K562 (cell line): ENCODE data around the gene ACSBG1. TPM values are rescaled to one million over a fixed set of nuclear protein-coding genes. Genes with fewer than 3 reads are reported as not detected.

Experiments used
- ATAC-seq: fragments of 200-7000 bp; cut with Tn5 transposase; 3 replicates; pipeline ENCODE4 v1.9.1; 2020; ENCODE audit warnings: moderate library complexity
- BruUV-seq: library from RNA; stranded (reverse); fragments of 400-500 nt; replicated peaks from 2 replicates; lab custom pipeline; 2021; lab: Mats Ljungman, UMichigan
- CTCF ChIA-PET: fragments of 300-600 bp; formaldehyde crosslinking; extraction: SDS; loops from one replicate; lab custom pipeline; 2021; ENCODE audit warnings: low intra/inter-chr PET ratio; lab: Yijun Ruan, JAX
- POLR2A ChIA-PET: fragments of 300-600, 350-650 bp; sonication (Branson Sonifier 250); formaldehyde crosslinking; extraction: SDS; loops from one replicate; lab custom pipeline; 2021; ENCODE audit warnings: antibody characterized with exemption, inconsistent platforms; lab: Yijun Ruan, JAX
- DNase-seq, 4 experiments: peaks; one replicate each; pipeline versions ENCODE4 v3.0.0 to v3.0.0-alpha.2; 2011 to 2018; ENCODE audit warnings: low spot score in 3 of 4, mixed read lengths in 3 of 4; ENCODE audit errors: extremely low read depth in 1 of 4
- FAIRE-seq: peaks from 2 replicates; lab custom pipeline; 2011; peaks lifted over from hg19 to GRCh38; lab: Jason Lieb, UNC
- H2AFZ ChIP-seq: 2 replicates; pipeline ENCODE4 v1.6.0; 2011; ENCODE audit warnings: low read depth, low read length, control low read depth, inconsistent platforms
- H3K27ac ChIP-seq: fragments of 200-600 bp; 3 replicates; pipeline ENCODE4 v1.8.0; 2011; ENCODE audit warnings: low read depth, mild to moderate bottlenecking, control low read depth, inconsistent platforms, low read length, moderate library complexity, mixed read lengths; ENCODE audit errors: extremely low read depth
- H3K27me3 ChIP-seq, 2 experiments: fragments of 300-600 bp in 1 of 2; 2 replicates in 1 of 2; 3 replicates in 1 of 2; pipeline versions ENCODE4 v1.6.0 to v1.8.0; 2011; ENCODE audit warnings: inconsistent platforms in 2 of 2, low read length in 2 of 2, mild to moderate bottlenecking in 1 of 2, mixed read lengths in 1 of 2, moderate library complexity in 1 of 2; ENCODE audit not compliant: control insufficient read depth in 2 of 2, insufficient read depth in 2 of 2
- H3K36me3 ChIP-seq: fragments of 300-600 bp; 3 replicates; pipeline ENCODE4 v1.8.0; 2011; ENCODE audit warnings: mild to moderate bottlenecking, low read length, inconsistent platforms; ENCODE audit not compliant: control insufficient read depth, insufficient read depth
- H3K4me1 ChIP-seq, 2 experiments: fragments of 200-600 bp in 1 of 2; replicated peaks in 1 of 2; 2 replicates in 1 of 2; 3 replicates in 1 of 2; pipeline versions ENCODE4 v1.5.1 to v1.8.0; 2011; ENCODE audit warnings: inconsistent platforms in 2 of 2, low read length in 2 of 2, mild to moderate bottlenecking in 1 of 2, mixed read lengths in 1 of 2, moderate library complexity in 1 of 2; ENCODE audit not compliant: control insufficient read depth in 2 of 2, insufficient read depth in 2 of 2
- H3K4me2 ChIP-seq: 2 replicates; pipeline ENCODE4 v1.6.1; 2011; ENCODE audit warnings: low read length, control low read depth, inconsistent platforms, mixed read lengths; ENCODE audit not compliant: insufficient read depth
- H3K4me3 ChIP-seq: fragments of 200-600 bp; sonication (generic), shearing (Covaris generic); 2 replicates; pipeline ENCODE4 v1.5.1; 2016; ENCODE audit warnings: control low read depth, inconsistent platforms
- H3K79me2 ChIP-seq: fragments of 200-600 bp; 3 replicates; pipeline ENCODE4 v1.8.0; 2011; ENCODE audit warnings: low read length, inconsistent platforms; ENCODE audit not compliant: control insufficient read depth, insufficient read depth
- H3K9ac ChIP-seq, 2 experiments: 2 replicates each; pipeline versions ENCODE4 v1.6.0 to v1.6.1; 2011; ENCODE audit warnings: low read depth in 2 of 2, low read length in 2 of 2, control low read depth in 1 of 2, inconsistent platforms in 1 of 2, mild to moderate bottlenecking in 1 of 2, mixed read lengths in 1 of 2; ENCODE audit not compliant: insufficient read depth in 1 of 2
- H3K9me1 ChIP-seq: one replicate; pipeline ENCODE4 v1.6.0; 2011; ENCODE audit warnings: inconsistent platforms, mild to moderate bottlenecking, low read length, moderate library complexity; ENCODE audit not compliant: control insufficient read depth, insufficient read depth
- H3K9me3 ChIP-seq: replicated peaks from 2 replicates; pipeline ENCODE4 v1.5.1; 2011; ENCODE audit warnings: low read depth, low read length, inconsistent platforms; ENCODE audit not compliant: control insufficient read depth, insufficient read depth
- H4K20me1 ChIP-seq: replicated peaks from 2 replicates; pipeline ENCODE4 v1.6.1; 2011; ENCODE audit warnings: low read length, inconsistent platforms, mixed read lengths; ENCODE audit not compliant: control insufficient read depth, insufficient read depth
- CHD2 ChIP-seq: IDR thresholded peaks from 2 replicates; pipeline ENCODE4 v1.6.1; 2011; ENCODE audit warnings: low read depth, low read length
- CTBP1 ChIP-seq: fragments of 450-650 bp; IDR thresholded peaks from 2 replicates; pipeline ENCODE4 v1.6.1; 2016; ENCODE audit warnings: borderline replicate concordance
- ELF1 ChIP-seq: fragments of 200-800 bp; sonication (Bioruptor generic); IDR thresholded peaks from 2 replicates; pipeline ENCODE4 v1.6.1; 2016; ENCODE audit warnings: missing genetic modification characterization, missing compliant biosample characterization
- HNRNPK ChIP-seq: fragments of 200-400 bp; formaldehyde crosslinking; IDR thresholded peaks from one replicate; pipeline ENCODE4 v1.6.1; 2018; ENCODE audit warnings: mild to moderate bottlenecking, low read depth, low read length; ENCODE audit not compliant: poor library complexity, severe bottlenecking
- L3MBTL2 ChIP-seq: fragments of 450-650 bp; IDR thresholded peaks from 2 replicates; pipeline ENCODE4 v1.6.1; 2016; ENCODE audit warnings: mild to moderate bottlenecking, moderate library complexity
- MAZ ChIP-seq, 2 experiments: fragments of 450-650 bp in 1 of 2; sonication (generic) in 1 of 2; formaldehyde crosslinking; IDR thresholded peaks in 1 of 2; conservative IDR thresholded peaks in 1 of 2; 2 replicates each; pipeline versions ENCODE4 v1.4.0 to v1.5.0; 2020; ENCODE audit warnings: mild to moderate bottlenecking in 1 of 2, missing genetic modification reagents in 1 of 2
- RBM39 ChIP-seq: fragments of 200-400 bp; formaldehyde crosslinking; optimal IDR thresholded peaks from 2 replicates; pipeline ENCODE3; 2018; ENCODE audit warnings: low read depth, low read length
- SRSF1 ChIP-seq: fragments of 200-400 bp; formaldehyde crosslinking; IDR thresholded peaks from 2 replicates; pipeline ENCODE4 v1.6.1; 2017; ENCODE audit warnings: mild to moderate bottlenecking, low read depth, low read length, moderate library complexity
- ZNF699 ChIP-seq: fragments of 250-450 bp; sonication (Bioruptor Pico); IDR thresholded peaks from 2 replicates; pipeline ENCODE4 v1.8.0; 2021; ENCODE audit warnings: mild to moderate bottlenecking, moderate library complexity; ENCODE audit not compliant: insufficient replicate concordance
- ZNF764 ChIP-seq: fragments of 250-450 bp; sonication (Bioruptor Pico); IDR thresholded peaks from 2 replicates; pipeline ENCODE4 v1.4.0; 2020; ENCODE audit warnings: low read depth, mild to moderate bottlenecking, moderate library complexity
- WGBS: fragments of 100-300 bp; shearing (Covaris generic); methylation state at CpG from one replicate; pipeline ENCODE4 v1.1.6; 2016; ENCODE audit warnings: low coverage, mixed read lengths; ENCODE audit not compliant: insufficient coverage; ENCODE audit errors: missing lambda C conversion rate; 5-methylcytosine and 5-hydroxymethylcytosine counted together
- in situ Hi-C: fragments of 300-500 bp; cut with MboI; formaldehyde crosslinking; loops from 4 replicates; pipeline ENCODE4 v1.15.0; 2018; ENCODE audit warnings: inconsistent platforms, mixed read lengths
- intact Hi-C: fragments of 100-400 bp; cut with micrococcal nuclease; formaldehyde crosslinking; loops from 2 replicates; pipeline ENCODE4 v1.14.2; 2022
- polyA plus RNA-seq, 8 experiments: library from polyadenylated mRNA; depleted of rRNA in 4 of 8; stranded (reverse) in 5 of 8; unstranded in 3 of 8; fragments of >200 nt; fragmentation: Nextera tagmentation in 2 of 8; fragmentation: Illumina TruSeq in 1 of 8; extraction: Ambion mirVana in 2 of 8; extraction: Trizol in 1 of 8; gene quantifications; 2 replicates each; pipeline versions ENCODE4 v1.2.1 to v1.2.3, GENCODE V29; 2011 to 2014; ENCODE audit warnings: inconsistent platforms in 1 of 8, missing spikeins in 1 of 8
- total RNA-seq, 7 experiments: library from RNA; depleted of rRNA in 6 of 7; stranded (reverse); fragments of >200 nt in 6 of 7; fragmentation: Illumina TruSeq in 2 of 7; extraction: Trizol in 2 of 7; gene quantifications; 2 replicates each; pipeline versions ENCODE4 v1.2.1 to v1.2.3, GENCODE V29; 2011 to 2021; ENCODE audit warnings: low replicate concordance in 1 of 7
- TF ChIP-seq, protein P1 (sequence below): sonication (generic); formaldehyde crosslinking; IDR thresholded peaks from 2 replicates; pipeline ENCODE4 v1.8.0; 2022; ENCODE audit warnings: missing genetic modification reagents, mild to moderate bottlenecking, borderline replicate concordance
- TF ChIP-seq, protein P2 (sequence below): sonication (generic); formaldehyde crosslinking; IDR thresholded peaks from 2 replicates; pipeline ENCODE4 v1.8.1; 2022; ENCODE audit warnings: missing genetic modification reagents
- TF ChIP-seq, protein P3 (sequence below): IDR thresholded peaks from 2 replicates; pipeline ENCODE4 v1.6.1; 2011; ENCODE audit warnings: borderline replicate concordance, low read depth, mild to moderate bottlenecking, moderate library complexity, low read length; ENCODE audit not compliant: insufficient read depth, poor library complexity, severe bottlenecking
- TF ChIP-seq, protein P4 (sequence below), 2 experiments: IDR thresholded peaks; 2 replicates each; pipeline ENCODE4 v1.6.1; 2012; ENCODE audit warnings: improper control_type of control experiment in 2 of 2, low read depth in 2 of 2, low read length in 2 of 2, borderline replicate concordance in 1 of 2

ACSBG1 gene
- total and polyA plus RNA-seq, 9 of the 15 experiments (the other 6 are each of a cell fraction or from before 2014, with no cell fraction given) = 0.36 to 6.4 (median 2.5) TPM

DNA sequence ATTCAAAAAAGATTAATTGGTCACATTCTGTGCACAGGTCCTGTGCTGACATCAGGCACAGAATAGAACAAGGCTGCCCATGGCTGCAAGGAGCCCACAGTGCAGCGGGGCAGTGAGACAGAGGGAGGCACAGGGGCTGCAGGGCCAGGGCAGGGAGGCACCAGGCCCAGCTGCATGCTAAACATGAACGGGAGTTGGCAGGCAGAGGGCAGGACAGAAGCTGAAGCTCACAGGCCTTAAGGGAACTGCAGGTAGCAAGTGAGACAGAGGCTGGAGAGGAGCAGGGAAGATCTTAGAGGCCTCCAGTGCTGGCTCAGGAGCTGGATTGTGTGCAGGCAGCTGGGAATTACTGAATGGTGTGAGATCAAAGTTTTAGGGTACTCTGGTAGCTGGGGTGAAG, 59.0 kb downstream of the ACSBG1 start:
- WGBS = 13% methylated on average over 2 of the region's 2 CpGs
- no peaks in the 10 kb centered on the region for H3K79me2 ChIP-seq
- BruUV-seq = no TSS peak
- no peaks in the 10 kb centered on the region for H3K9me1 ChIP-seq
- DNase-seq (no peak), FAIRE-seq (no peak), ATAC-seq (no peak)
- H4K20me1 ChIP-seq = 0 out of 2 replicates have a peak, but pooled peaks cover 4% of the 10 kb centered on the region
- no peak overlapping the region for H3K4me3 ChIP-seq
- peak overlapping the region in 1 of 2 experiments; percentile 64; a peak in 2 of 4 replicates for H3K9ac ChIP-seq
- peaks cover 3 to 18% of the 10 kb centered on the region in 2 experiments; a peak in 3 of 5 replicates for H3K4me1 ChIP-seq
- peaks cover 4 to 11% of the 10 kb centered on the region in 2 experiments; a peak in 3 of 5 replicates for H3K27me3 ChIP-seq
- CTCF ChIA-PET = no interaction called here
- H3K9me3 ChIP-seq = no peaks in the 10 kb centered on the region
- no peak overlapping the region for H2AFZ ChIP-seq
- peaks cover 20% of the 10 kb centered on the region; the same call in 1 of the 3 replicates for H3K36me3 ChIP-seq
- intact Hi-C loops = no loop called here
- in situ Hi-C loops = no loop called here
- no peak overlapping the region for H3K27ac ChIP-seq
- POLR2A ChIA-PET = interaction anchor here (0.6 to 0.7 kb wide), 2 partner anchors 34 to 49 kb away, joined by 3 to 4 read pairs; no protein-coding TSS in a partner anchor
- H3K4me2 ChIP-seq = no peak overlapping the region
- TF ChIP-seq CHD2 (no peak), L3MBTL2 (no peak), MAZ (CRISPR knock-in tag; conservative IDR thresholded peaks at IDR 0.05 in 1 of 2, IDR thresholded peaks at IDR 0.05 in 1 of 2) (no peak), SRSF1 (no peak), CTBP1 (no peak), RBM39 (no peak), ELF1 (tag) (no peak), ZNF699 (no peak), ZNF764 (CRISPR knock-in tag) (no peak), HNRNPK (no peak)
- TF ChIP-seq, protein P1, sequence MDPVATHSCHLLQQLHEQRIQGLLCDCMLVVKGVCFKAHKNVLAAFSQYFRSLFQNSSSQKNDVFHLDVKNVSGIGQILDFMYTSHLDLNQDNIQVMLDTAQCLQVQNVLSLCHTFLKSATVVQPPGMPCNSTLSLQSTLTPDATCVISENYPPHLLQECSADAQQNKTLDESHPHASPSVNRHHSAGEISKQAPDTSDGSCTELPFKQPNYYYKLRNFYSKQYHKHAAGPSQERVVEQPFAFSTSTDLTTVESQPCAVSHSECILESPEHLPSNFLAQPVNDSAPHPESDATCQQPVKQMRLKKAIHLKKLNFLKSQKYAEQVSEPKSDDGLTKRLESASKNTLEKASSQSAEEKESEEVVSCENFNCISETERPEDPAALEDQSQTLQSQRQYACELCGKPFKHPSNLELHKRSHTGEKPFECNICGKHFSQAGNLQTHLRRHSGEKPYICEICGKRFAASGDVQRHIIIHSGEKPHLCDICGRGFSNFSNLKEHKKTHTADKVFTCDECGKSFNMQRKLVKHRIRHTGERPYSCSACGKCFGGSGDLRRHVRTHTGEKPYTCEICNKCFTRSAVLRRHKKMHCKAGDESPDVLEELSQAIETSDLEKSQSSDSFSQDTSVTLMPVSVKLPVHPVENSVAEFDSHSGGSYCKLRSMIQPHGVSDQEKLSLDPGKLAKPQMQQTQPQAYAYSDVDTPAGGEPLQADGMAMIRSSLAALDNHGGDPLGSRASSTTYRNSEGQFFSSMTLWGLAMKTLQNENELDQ (CRISPR knock-in tag) = no peak
- TF ChIP-seq, protein P2, sequence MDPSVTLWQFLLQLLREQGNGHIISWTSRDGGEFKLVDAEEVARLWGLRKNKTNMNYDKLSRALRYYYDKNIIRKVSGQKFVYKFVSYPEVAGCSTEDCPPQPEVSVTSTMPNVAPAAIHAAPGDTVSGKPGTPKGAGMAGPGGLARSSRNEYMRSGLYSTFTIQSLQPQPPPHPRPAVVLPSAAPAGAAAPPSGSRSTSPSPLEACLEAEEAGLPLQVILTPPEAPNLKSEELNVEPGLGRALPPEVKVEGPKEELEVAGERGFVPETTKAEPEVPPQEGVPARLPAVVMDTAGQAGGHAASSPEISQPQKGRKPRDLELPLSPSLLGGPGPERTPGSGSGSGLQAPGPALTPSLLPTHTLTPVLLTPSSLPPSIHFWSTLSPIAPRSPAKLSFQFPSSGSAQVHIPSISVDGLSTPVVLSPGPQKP = no peak
- TF ChIP-seq, protein P3, sequence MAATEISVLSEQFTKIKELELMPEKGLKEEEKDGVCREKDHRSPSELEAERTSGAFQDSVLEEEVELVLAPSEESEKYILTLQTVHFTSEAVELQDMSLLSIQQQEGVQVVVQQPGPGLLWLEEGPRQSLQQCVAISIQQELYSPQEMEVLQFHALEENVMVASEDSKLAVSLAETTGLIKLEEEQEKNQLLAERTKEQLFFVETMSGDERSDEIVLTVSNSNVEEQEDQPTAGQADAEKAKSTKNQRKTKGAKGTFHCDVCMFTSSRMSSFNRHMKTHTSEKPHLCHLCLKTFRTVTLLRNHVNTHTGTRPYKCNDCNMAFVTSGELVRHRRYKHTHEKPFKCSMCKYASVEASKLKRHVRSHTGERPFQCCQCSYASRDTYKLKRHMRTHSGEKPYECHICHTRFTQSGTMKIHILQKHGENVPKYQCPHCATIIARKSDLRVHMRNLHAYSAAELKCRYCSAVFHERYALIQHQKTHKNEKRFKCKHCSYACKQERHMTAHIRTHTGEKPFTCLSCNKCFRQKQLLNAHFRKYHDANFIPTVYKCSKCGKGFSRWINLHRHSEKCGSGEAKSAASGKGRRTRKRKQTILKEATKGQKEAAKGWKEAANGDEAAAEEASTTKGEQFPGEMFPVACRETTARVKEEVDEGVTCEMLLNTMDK = no peak
- TF ChIP-seq, protein P4, sequence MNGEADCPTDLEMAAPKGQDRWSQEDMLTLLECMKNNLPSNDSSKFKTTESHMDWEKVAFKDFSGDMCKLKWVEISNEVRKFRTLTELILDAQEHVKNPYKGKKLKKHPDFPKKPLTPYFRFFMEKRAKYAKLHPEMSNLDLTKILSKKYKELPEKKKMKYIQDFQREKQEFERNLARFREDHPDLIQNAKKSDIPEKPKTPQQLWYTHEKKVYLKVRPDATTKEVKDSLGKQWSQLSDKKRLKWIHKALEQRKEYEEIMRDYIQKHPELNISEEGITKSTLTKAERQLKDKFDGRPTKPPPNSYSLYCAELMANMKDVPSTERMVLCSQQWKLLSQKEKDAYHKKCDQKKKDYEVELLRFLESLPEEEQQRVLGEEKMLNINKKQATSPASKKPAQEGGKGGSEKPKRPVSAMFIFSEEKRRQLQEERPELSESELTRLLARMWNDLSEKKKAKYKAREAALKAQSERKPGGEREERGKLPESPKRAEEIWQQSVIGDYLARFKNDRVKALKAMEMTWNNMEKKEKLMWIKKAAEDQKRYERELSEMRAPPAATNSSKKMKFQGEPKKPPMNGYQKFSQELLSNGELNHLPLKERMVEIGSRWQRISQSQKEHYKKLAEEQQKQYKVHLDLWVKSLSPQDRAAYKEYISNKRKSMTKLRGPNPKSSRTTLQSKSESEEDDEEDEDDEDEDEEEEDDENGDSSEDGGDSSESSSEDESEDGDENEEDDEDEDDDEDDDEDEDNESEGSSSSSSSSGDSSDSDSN (IDR thresholded peaks at IDR 0.05; ENCODE audit: borderline replicate concordance in 1 of 2, low read depth in 2 of 2, low read length in 2 of 2) = no peak
